Measurements from ENCODE around the gene PLAU. TPM values are rescaled to one million over a fixed set of nuclear protein-coding genes. Genes with fewer than 3 reads are reported as not detected.

PLAU gene
- total and polyA plus RNA-seq, 3 donors from 2014 or later, result 0.87 to 13.6 (median 1.7) TPM

GRCh38 chr10:73897693-73898092 lies 13.2 kb upstream of the PLAU start:
- DNase-seq, result no peak
- no peaks in the 10 kb centered on the region for H3K4me1 ChIP-seq
- no peaks in the 10 kb centered on the region for H3K27me3 ChIP-seq
- no peaks in the 10 kb centered on the region for H3K36me3 ChIP-seq (ENCODE audit: low read depth, missing control alignments)
- no peak overlapping the region for H3K4me3 ChIP-seq
- 73 to 95% methylated on average over 1 of the region's 1 CpG for WGBS, 2 donors
- H3K9me3 ChIP-seq, result no peaks in the 10 kb centered on the region
- intact Hi-C loops (cut with DNase I; ENCODE audit: low total_unique reads), result no loop called here
- H3K27ac ChIP-seq, result no peak overlapping the region
- TF ChIP-seq CTCF (IDR thresholded peaks at IDR 0.05) (no peak), POLR2A (IDR thresholded peaks at IDR 0.05) (no peak)

GRCh38 chr10:73898730-73899410 lies 12.1 kb upstream of the PLAU start:
- no peak overlapping the region for H3K4me3 ChIP-seq
- H3K9me3 ChIP-seq, result no peaks in the 10 kb centered on the region
- H3K36me3 ChIP-seq (ENCODE audit: low read depth, missing control alignments), result no peaks in the 10 kb centered on the region
- H3K4me1 ChIP-seq, result no peaks in the 10 kb centered on the region
- no peaks in the 10 kb centered on the region for H3K27me3 ChIP-seq
- intact Hi-C loops (cut with DNase I; ENCODE audit: low total_unique reads), result no loop called here
- 72 to 78% methylated on average over 2 of the region's 2 CpGs for WGBS, 2 donors
- TF ChIP-seq CTCF (IDR thresholded peaks at IDR 0.05) (no peak), POLR2A (IDR thresholded peaks at IDR 0.05) (no peak)
- DNase-seq, result no peak
- H3K27ac ChIP-seq, result no peak overlapping the region

- Histone ChIP-seq H3K4me1 (no peaks in the 10 kb centered on the region), H3K27me3 (no peaks in the 10 kb centered on the region), H3K9me3 (no peaks in the 10 kb centered on the region), H3K36me3 (ENCODE audit: low read depth, missing control alignments) (no peaks in the 10 kb centered on the region), H3K4me3 (no peak overlapping the region), H3K27ac (no peak overlapping the region)
- TF ChIP-seq POLR2A (IDR thresholded peaks at IDR 0.05) (no peak), CTCF (IDR thresholded peaks at IDR 0.05) (no peak)
- WGBS, 2 donors, result 73 to 84% methylated on average over 4 of the region's 4 CpGs
- intact Hi-C loops (cut with DNase I; ENCODE audit: low total_unique reads), result no loop called here
- no peak for DNase-seq
Measured at GRCh38 chr10:73899423-73899822, 11.5 kb upstream of the PLAU start.

- Histone ChIP-seq H3K27ac (no peak overlapping the region), H3K9me3 (no peaks in the 10 kb centered on the region), H3K36me3 (ENCODE audit: low read depth, missing control alignments) (no peaks in the 10 kb centered on the region), H3K4me1 (no peaks in the 10 kb centered on the region), H3K27me3 (no peaks in the 10 kb centered on the region), H3K4me3 (no peak overlapping the region)
- WGBS, 2 donors, result 90% methylated on average over 5 of the region's 5 CpGs
- no peak for DNase-seq
- TF ChIP-seq CTCF (IDR thresholded peaks at IDR 0.05) (no peak), POLR2A (IDR thresholded peaks at IDR 0.05) (no peak)
- intact Hi-C loops (cut with DNase I; ENCODE audit: low total_unique reads), result no loop called here
Measured at GRCh38 chr10:73900064-73900463, 10.9 kb upstream of the PLAU start.

GRCh38 chr10:73901261-73901660 lies 9.7 kb upstream of the PLAU start:
- no peaks in the 10 kb centered on the region for H3K36me3 ChIP-seq (ENCODE audit: low read depth, missing control alignments)
- intact Hi-C loops (cut with DNase I; ENCODE audit: low total_unique reads), result no loop called here
- H3K4me1 ChIP-seq, result peaks cover 1% of the 10 kb centered on the region
- TF ChIP-seq POLR2A (IDR thresholded peaks at IDR 0.05) (no peak), CTCF (IDR thresholded peaks at IDR 0.05) (no peak)
- 75 to 94% methylated on average over 6 of the region's 6 CpGs for WGBS, 2 donors
- no peak overlapping the region for H3K27ac ChIP-seq
- no peaks in the 10 kb centered on the region for H3K9me3 ChIP-seq
- no peaks in the 10 kb centered on the region for H3K27me3 ChIP-seq
- DNase-seq, result no peak
- H3K4me3 ChIP-seq, result no peak overlapping the region

All from testis (tissue), 3 donors.